Measurements from ENCODE around the gene PDGFRB.

DNA sequence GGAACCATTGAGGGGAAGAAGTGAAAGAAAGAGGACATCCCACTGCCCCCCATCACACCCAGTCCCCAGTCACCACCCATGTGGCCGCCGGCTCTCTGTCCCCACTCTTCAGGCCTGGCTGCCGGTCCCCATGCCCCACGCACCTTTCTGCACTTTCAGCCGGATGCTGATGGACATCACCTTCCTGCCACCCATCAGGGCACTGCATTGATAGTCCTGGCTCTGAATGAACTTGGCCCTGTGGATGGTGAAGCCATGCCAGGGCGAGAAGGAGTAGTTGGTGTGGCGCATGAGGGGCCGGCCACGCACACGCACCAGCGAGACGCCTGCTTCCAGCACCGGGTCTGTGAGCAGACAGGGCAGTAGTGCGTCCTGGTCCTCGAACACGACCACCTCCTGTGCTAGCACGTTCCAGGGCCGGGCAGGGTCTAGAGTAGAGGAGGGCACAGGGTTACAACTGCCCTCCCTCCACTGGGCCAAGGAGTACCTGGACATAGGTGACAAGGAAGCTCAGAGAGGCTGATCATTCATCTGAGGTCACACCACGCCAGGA is 75.7 kb downstream of the PDGFRB start:
- TF ChIP-seq, protein P1, sequence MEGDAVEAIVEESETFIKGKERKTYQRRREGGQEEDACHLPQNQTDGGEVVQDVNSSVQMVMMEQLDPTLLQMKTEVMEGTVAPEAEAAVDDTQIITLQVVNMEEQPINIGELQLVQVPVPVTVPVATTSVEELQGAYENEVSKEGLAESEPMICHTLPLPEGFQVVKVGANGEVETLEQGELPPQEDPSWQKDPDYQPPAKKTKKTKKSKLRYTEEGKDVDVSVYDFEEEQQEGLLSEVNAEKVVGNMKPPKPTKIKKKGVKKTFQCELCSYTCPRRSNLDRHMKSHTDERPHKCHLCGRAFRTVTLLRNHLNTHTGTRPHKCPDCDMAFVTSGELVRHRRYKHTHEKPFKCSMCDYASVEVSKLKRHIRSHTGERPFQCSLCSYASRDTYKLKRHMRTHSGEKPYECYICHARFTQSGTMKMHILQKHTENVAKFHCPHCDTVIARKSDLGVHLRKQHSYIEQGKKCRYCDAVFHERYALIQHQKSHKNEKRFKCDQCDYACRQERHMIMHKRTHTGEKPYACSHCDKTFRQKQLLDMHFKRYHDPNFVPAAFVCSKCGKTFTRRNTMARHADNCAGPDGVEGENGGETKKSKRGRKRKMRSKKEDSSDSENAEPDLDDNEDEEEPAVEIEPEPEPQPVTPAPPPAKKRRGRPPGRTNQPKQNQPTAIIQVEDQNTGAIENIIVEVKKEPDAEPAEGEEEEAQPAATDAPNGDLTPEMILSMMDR (conservative IDR thresholded peaks at IDR 0.05; ENCODE audit: low read length): no peak
- no peak for TF ChIP-seq EZH2phosphoT487 (IDR thresholded peaks at IDR 0.05; ENCODE audit: borderline replicate concordance, low read depth, low read length)
